IPS-NIHi7 (cell line): ENCODE results near the gene RNU7-1.

ENCODE experiments used
- DNase-seq: peaks from one replicate; pipeline ENCODE4 v3.0.0; 2012; ENCODE audit warnings: mixed read lengths; ENCODE audit errors: extremely low spot score

RNU7-1 gene

DNA sequence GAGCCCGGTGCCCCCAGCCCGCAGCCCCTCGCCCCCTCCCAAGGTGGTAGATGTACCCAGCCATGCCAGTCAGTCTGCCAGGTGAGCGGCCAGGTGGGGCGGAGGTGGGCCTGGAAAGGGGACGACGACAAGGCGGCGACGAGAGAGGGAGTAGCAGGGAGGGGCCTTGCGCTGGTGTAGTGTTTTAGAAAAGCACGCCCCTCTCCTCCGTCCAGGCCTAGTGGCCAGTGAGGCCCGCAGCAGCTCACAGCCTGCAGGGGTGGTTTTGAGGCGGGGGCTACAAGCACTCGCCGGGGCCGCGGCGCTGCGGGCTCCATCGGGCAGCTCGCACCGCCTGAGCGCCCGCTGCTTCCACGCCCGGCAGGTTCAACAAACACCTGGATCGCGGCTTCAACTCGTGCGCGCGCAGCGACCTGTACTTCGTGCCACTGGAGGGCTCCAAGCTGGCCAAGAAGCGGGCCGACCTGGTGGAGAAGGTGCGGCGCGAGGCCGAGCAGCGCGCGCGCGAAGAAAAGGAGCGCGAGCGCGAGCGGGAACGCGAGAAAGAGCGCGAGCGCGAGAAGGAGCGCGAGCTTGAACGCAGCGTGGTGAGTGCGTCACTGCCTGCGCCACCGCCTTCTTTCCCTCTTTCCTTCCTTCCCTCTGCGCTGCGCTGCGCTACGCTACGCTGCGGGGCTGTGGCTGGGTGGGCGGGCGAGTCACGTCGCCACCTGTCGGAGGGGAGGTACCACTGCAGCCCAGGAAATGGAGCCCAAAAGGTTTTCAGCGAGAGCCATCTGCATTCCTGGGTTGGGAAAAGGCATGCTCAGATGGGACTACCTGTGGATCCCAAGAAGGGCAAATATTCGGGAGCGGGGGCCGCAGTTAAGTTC is 5.9 kb upstream of the RNU7-1 start:
- DNase-seq = peak; percentile 75

DNA sequence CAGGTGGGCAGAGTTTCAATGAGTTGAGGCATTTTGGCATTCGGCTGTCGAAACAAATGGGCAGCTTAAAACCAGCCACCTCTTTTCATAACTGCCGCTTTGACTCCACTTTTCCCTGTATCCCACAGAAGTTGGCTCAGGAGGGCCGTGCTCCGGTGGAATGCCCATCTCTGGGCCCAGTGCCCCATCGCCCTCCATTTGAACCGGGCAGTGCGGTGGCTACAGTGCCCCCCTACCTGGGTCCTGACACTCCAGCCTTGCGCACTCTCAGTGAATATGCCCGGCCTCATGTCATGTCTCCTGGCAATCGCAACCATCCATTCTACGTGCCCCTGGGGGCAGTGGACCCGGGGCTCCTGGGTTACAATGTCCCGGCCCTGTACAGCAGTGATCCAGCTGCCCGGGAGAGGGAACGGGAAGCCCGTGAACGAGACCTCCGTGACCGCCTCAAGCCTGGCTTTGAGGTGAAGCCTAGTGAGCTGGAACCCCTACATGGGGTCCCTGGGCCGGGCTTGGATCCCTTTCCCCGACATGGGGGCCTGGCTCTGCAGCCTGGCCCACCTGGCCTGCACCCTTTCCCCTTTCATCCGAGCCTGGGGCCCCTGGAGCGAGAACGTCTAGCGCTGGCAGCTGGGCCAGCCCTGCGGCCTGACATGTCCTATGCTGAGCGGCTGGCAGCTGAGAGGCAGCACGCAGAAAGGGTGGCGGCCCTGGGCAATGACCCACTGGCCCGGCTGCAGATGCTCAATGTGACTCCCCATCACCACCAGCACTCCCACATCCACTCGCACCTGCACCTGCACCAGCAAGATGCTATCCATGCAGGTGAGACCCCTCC is 5.0 kb upstream of the RNU7-1 start:
- DNase-seq = no peak

- DNase-seq = no peak
Observed at GRCh38 chr12:6939191-6939540, 4.5 kb upstream of the RNU7-1 start.

DNA sequence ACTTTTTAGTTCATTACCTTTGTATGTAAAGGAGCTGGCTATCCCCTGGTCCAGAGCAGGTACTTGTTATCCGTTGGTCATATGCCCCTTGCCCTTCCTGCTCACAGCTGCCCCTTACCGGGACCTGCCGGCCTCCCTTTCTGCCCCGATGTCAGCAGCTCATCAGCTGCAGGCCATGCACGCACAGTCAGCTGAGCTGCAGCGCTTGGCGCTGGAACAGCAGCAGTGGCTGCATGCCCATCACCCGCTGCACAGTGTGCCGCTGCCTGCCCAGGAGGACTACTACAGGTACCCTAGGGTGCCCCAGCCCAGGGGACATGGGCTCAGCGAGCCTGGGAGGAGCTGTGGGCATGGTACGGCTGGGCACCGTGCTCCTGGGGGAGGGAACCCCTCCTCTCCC is 2.3 kb upstream of the RNU7-1 start:
- no peak for DNase-seq

DNA sequence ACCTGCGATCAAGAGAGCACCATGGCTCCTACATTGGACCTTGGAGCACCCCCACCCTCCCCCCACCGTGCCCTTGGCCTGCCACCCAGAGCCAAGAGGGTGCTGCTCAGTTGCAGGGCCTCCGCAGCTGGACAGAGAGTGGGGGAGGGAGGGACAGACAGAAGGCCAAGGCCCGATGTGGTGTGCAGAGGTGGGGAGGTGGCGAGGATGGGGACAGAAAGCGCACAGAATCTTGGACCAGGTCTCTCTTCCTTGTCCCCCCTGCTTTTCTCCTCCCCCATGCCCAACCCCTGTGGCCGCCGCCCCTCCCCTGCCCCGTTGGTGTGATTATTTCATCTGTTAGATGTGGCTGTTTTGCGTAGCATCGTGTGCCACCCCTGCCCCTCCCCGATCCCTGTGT is 1.8 kb upstream of the RNU7-1 start:
- DNase-seq = no peak

DNA sequence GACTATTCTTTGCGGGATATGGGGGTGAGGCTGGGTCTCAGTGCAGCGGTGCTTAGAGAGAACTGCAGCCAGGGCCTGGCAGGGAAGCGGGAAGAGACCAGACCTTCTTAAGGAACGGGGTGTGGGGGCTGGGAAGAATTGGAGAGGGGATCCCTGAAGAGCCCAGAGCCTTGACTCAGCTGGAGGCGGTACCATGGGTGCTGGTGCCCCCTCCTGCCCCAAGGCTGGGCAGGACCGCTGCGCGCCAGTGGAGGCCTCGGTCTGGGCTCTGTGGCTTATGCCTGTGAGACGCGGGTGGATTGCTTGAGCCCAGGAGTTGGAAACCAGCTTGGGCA is 1.3 kb upstream of the RNU7-1 start:
- no peak for DNase-seq

GRCh38 chr12:6943389-6943721 is 261 bp upstream of the RNU7-1 start:
- peak; percentile 83 for DNase-seq

GRCh38 chr12:6944381-6945186 is 968 bp downstream of the RNU7-1 start:
- DNase-seq = peak; percentile 80

DNA sequence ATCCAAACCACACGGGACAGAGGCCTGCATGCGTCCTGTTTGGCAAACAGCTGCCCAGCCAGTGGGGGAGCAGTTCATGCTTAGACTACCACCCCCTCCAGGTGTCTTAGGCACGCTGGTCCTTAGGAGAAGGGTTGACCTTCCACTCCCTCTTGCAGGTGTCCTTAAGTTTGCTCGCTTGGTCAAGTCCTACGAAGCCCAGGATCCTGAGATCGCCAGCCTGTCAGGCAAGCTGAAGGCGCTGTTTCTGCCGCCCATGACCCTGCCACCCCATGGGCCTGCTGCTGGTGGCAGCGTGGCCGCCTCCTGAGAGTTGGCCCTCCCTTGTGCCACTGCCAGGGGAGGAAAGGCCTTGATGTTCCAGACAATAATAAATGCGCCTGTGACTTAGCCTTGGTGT is 2.0 kb downstream of the RNU7-1 start:
- DNase-seq = no peak

GRCh38 chr12:6946033-6946919 is 2.7 kb downstream of the RNU7-1 start:
- DNase-seq = peak; percentile 94

DNA sequence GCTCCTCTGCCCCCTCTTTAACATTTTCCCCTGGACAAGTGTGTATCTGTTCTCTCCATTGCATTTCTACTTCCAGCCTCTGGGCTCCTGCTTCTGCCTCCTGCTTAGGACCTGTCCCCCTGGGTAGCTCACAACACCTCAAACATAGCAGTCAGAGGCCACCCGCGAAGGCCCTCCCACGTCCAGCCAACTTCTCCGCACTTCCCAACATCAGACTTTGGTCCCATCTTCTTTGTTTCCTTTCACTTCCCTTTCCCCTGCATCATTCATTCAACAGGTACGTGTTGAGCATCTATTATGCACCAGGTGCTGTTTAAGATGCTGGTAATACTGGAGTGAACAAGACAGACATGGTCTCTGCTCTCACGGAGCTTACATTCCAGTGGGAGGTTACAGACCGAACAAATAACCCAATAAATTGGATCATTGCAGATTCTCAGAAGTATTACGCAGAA is 3.3 kb downstream of the RNU7-1 start:
- no peak for DNase-seq

DNA sequence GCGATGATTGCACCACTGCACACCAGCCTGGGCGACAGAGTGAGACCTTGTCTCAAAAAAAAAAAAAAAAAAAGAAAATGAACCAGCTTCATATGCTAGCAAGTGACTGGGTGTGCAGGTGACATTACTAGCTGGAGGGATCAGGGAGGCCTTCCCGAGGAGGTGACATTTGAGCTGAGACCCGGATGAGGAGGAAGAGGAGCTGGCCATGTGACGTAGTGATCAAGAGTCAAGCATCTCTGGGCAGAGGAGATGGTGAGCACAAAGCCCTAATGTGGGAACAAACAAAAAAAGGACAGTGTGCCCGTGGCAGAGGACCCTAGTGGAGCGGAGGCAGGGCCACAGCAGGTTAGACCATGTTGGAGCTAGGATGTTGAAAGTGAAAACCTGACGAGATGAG is 4.0 kb downstream of the RNU7-1 start:
- no peak for DNase-seq

DNA sequence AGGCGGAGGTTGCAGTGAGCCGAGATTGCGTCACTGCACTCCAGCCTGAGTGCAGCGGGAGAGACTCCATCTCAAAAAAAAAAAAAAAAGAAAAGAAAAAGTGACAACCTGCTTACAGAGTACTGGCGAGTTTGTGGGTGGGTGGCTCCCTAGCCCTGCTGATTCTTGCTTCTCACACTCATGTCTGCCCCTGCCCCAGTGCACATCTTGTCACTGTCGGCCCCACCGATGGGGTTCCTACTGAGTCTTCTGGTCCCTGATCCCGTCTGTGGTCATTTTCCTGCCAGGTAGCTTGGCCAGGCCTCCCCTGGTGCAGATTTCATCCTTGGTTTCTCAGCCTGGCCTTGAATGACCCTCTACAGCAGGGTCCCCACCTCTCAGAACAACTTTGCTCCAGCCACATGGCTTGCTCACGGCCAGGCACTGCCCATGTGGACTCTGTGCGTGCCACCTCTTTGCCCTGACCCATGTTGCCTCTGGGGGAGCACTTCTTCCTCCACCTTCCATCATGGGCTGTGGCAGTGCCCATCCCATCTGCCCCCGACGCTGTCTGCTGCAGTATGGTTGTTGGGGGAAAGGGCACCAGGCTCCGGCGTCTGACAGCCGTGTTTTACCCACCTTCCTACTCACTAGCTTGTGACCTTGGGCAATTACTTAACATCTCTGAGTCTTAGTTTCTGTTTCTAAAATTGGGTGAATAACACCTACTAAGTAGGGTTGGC is 5.4 kb downstream of the RNU7-1 start:
- no peak for DNase-seq

DNA sequence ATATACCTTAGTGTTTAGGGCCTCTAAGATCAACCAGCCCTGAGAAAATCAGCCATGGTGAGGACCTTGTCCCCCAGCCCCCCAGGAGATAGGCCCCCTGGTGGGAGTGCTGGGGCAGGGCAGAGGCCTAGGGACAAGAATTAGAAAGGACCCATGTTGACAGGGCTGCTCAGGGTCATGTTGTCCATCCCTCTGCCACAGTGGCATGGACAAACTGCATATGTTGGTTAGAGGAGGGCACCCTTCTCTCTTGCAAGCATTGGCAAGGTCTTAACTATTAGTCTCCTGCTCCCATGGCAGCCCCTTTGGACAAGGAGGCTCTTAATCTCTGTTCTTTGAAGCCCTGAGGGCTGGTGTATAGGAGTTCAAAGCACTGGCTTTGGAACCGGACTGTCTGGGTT is 6.8 kb downstream of the RNU7-1 start:
- DNase-seq = no peak

GRCh38 chr12:6950811-6951540 is 7.4 kb downstream of the RNU7-1 start, which contains the start of gene PTPN6:
TSS of gene PTPN6 (plus strand) at chr12:6951356. CDS start at chr12:6951513, 157 bp downstream.
- no peak for DNase-seq

- no peak for DNase-seq
Observed at GRCh38 chr12:6951551-6952120, 8.0 kb downstream of the RNU7-1 start.

- DNase-seq = no peak
Observed at GRCh38 chr12:6952121-6952862, 8.7 kb downstream of the RNU7-1 start.

GRCh38 chr12:6952863-6953441 is 9.3 kb downstream of the RNU7-1 start:
- no peak for DNase-seq
